Ishikawa (cell line): Measurements from ENCODE around the gene EXOC4.

Source experiments
- CREB1 ChIP-seq: IDR thresholded peaks from 2 replicates; pipeline ENCODE4 v1.6.1; 2012; ENCODE audit warnings: low read depth
- EGR1 ChIP-seq: IDR thresholded peaks from 2 replicates; pipeline ENCODE4 v1.6.1; 2012
- EP300 ChIP-seq: IDR thresholded peaks from 2 replicates; pipeline ENCODE4 v1.6.1; 2012; ENCODE audit warnings: borderline replicate concordance
- FOXM1 ChIP-seq: IDR thresholded peaks from 2 replicates; pipeline ENCODE4 v1.6.1; 2012; ENCODE audit warnings: low read depth, borderline replicate concordance
- MAX ChIP-seq: IDR thresholded peaks from 2 replicates; pipeline ENCODE4 v1.6.1; 2012
- RAD21 ChIP-seq: IDR thresholded peaks from 2 replicates; pipeline ENCODE4 v1.6.1; 2012; ENCODE audit warnings: low read depth
- TAF1 ChIP-seq: IDR thresholded peaks from 2 replicates; pipeline ENCODE4 v1.6.1; 2012; ENCODE audit warnings: low read depth, mild to moderate bottlenecking
- TCF12 ChIP-seq: IDR thresholded peaks from 2 replicates; pipeline ENCODE4 v1.6.1; 2012; ENCODE audit warnings: low read depth
- TEAD4 ChIP-seq: IDR thresholded peaks from 2 replicates; pipeline ENCODE4 v1.6.1; 2012
- YY1 ChIP-seq: IDR thresholded peaks from 2 replicates; pipeline ENCODE4 v1.6.1; 2012; ENCODE audit warnings: low read depth
- ZBTB7A ChIP-seq: IDR thresholded peaks from 2 replicates; pipeline ENCODE4 v1.6.1; 2012; ENCODE audit warnings: low read depth
- TF ChIP-seq, protein P1 (sequence below): IDR thresholded peaks from 2 replicates; pipeline ENCODE4 v1.6.1; 2012; ENCODE audit warnings: low read depth, mild to moderate bottlenecking
- TF ChIP-seq, protein P2 (sequence below): IDR thresholded peaks from 2 replicates; pipeline ENCODE4 v1.6.1; 2012

GRCh38 chr7:133613250-133613790 lies 360.4 kb downstream of the EXOC4 start:
- TF ChIP-seq, protein P1, sequence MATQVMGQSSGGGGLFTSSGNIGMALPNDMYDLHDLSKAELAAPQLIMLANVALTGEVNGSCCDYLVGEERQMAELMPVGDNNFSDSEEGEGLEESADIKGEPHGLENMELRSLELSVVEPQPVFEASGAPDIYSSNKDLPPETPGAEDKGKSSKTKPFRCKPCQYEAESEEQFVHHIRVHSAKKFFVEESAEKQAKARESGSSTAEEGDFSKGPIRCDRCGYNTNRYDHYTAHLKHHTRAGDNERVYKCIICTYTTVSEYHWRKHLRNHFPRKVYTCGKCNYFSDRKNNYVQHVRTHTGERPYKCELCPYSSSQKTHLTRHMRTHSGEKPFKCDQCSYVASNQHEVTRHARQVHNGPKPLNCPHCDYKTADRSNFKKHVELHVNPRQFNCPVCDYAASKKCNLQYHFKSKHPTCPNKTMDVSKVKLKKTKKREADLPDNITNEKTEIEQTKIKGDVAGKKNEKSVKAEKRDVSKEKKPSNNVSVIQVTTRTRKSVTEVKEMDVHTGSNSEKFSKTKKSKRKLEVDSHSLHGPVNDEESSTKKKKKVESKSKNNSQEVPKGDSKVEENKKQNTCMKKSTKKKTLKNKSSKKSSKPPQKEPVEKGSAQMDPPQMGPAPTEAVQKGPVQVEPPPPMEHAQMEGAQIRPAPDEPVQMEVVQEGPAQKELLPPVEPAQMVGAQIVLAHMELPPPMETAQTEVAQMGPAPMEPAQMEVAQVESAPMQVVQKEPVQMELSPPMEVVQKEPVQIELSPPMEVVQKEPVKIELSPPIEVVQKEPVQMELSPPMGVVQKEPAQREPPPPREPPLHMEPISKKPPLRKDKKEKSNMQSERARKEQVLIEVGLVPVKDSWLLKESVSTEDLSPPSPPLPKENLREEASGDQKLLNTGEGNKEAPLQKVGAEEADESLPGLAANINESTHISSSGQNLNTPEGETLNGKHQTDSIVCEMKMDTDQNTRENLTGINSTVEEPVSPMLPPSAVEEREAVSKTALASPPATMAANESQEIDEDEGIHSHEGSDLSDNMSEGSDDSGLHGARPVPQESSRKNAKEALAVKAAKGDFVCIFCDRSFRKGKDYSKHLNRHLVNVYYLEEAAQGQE: no peak
- no peak for TF ChIP-seq TAF1
- no peak for TF ChIP-seq RAD21
- TF ChIP-seq YY1: no peak
- TF ChIP-seq TEAD4: no peak
- TF ChIP-seq, protein P2, sequence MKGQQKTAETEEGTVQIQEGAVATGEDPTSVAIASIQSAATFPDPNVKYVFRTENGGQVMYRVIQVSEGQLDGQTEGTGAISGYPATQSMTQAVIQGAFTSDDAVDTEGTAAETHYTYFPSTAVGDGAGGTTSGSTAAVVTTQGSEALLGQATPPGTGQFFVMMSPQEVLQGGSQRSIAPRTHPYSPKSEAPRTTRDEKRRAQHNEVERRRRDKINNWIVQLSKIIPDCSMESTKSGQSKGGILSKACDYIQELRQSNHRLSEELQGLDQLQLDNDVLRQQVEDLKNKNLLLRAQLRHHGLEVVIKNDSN: no peak
- no peak for TF ChIP-seq CREB1
- TF ChIP-seq MAX: no peak
- no peak for TF ChIP-seq EP300
- TF ChIP-seq ZBTB7A: no peak
- TF ChIP-seq EGR1: no peak
- TF ChIP-seq TCF12: no peak
- no peak for TF ChIP-seq FOXM1
